ENCODE results near the gene KRT27. TPM values are rescaled to one million over a fixed set of nuclear protein-coding genes. Genes with fewer than 3 reads are reported as not detected.

The KRT27 gene
- total RNA-seq, 1 donor from 2014 or later: not detected

DNA sequence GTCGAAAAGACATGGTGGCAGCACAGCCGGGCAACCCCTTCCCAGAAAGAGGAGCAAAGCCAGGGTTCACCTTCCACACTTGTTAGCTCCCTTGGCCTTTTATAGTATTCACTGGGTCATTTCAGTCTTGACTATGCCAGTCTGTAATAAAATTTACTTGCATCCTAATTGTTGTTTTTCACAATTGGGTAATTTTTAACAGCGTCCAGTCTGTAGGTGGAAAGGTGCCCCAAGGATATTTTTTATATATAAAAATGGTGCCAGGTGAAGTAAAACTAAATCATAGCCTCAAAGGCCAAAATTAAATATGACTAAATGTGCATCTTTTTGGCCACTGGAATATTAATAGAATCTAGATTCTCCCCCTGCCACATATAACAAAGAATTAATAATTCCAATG is 10.2 kb downstream of the KRT27 start, which contains the start of gene KRT26:
KRT26 (minus strand) TSS at position 101 of the 400 bp plus-strand sequence; CDS start at position 13, 88 bp downstream.
- DNase-seq: no peak
- Histone ChIP-seq H3K4me1 (no peaks in the 10 kb centered on the region), H3K27ac (no peak within 1 kb of the TSS), H3K4me3 (no peak within 1 kb of the TSS), H3K27me3 (ENCODE audit: low read depth) (peaks cover 4% of the 10 kb centered on the region), H3K9me3 (no peaks in the 10 kb centered on the region), H3K36me3 (no peaks in the 10 kb centered on the region)
- TF ChIP-seq CTCF (IDR thresholded peaks at IDR 0.05): no peak
- no peak for ATAC-seq
- intact Hi-C loops (cut with DNase I): no loop called here

GRCh38 chr17:40765657-40766056 is 16.7 kb downstream of the KRT27 start:
- ATAC-seq (no peak), DNase-seq (no peak)
- H3K9me3 ChIP-seq: peaks cover 15% of the 10 kb centered on the region
- H3K36me3 ChIP-seq: no peaks in the 10 kb centered on the region
- H3K4me1 ChIP-seq: no peaks in the 10 kb centered on the region
- no peak for TF ChIP-seq CTCF (IDR thresholded peaks at IDR 0.05)
- H3K4me3 ChIP-seq: no peak overlapping the region
- H3K27me3 ChIP-seq (ENCODE audit: low read depth): no peaks in the 10 kb centered on the region
- H3K27ac ChIP-seq: no peak overlapping the region
- intact Hi-C loops (cut with DNase I): no loop called here

DNA sequence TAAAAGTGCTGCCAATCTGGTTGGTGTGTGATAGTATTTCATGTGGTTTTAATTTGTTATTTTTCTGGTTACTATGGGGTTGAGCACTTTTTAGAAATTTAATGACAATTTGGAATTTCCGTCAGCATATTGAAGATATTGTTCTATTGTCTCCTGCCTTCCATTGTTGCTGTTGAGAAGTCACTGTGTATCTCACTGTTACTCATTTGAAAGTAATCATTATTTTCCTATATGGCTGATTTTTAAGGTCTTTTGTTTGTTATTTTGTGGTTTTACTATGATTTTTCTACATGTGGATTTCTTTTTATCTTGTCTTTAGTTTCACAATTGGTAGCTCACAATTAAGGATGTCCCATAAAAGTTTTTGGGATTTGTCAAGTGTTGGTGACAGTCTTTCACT is 18.6 kb downstream of the KRT27 start:
- intact Hi-C loops (cut with DNase I): no loop called here
- DNase-seq: no peak
- no peaks in the 10 kb centered on the region for H3K4me1 ChIP-seq

DNA sequence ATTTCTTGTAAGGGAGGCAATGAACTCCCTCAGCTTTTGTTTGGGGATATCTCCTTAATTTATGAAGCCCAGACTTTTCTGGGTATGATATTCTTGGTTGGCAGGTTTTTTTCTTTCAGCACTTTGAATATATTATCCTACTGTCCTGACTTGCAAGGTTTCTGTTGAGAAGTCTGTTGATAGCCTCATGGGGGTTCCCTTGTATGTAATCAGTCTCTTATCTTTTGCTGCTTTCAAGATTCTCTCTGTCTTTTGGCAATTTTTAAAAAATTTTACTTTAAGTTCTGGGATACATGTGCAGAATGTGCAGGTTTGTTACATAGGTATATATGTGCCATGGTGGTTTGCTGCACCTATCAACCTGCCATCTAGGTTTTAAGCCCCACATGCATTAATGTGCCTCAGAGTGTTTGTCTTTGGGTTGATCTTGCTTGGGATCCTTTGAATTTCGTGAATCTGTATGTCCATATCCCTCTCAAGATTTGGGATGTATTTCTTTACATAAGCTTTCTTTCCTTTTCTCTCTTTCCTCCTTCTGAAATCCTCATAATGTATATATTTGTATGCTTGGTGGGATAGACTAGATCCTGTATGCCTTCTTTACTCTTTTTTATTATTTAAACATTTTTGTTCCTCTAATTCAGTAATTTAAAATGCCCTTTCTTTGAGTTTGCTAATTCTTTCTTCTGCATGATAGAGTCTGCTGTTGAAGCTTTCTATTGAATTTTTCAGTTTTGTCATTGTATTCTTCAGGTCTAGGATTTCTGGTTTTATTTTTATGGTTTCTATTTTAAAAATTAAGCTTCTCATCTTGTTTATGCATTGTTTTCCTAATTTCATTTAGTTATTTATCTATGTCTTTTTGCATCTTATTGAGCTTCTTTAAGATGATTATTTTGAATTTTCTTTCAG is 22.0 kb downstream of the KRT27 start:
- Histone ChIP-seq H3K27ac (no peak overlapping the region), H3K4me3 (no peak overlapping the region), H3K36me3 (no peaks in the 10 kb centered on the region), H3K4me1 (no peaks in the 10 kb centered on the region), H3K9me3 (peaks cover 35% of the 10 kb centered on the region), H3K27me3 (ENCODE audit: low read depth) (no peaks in the 10 kb centered on the region)
- intact Hi-C loops (cut with DNase I): no loop called here
- DNase-seq: no peak
- no peak for ATAC-seq
- no peak for TF ChIP-seq CTCF (IDR thresholded peaks at IDR 0.05)

More for the DNA sequence above, 18.6 kb downstream of the KRT27 start:
- H3K4me3 ChIP-seq: no peak overlapping the region
- ATAC-seq: no peak
- TF ChIP-seq CTCF (IDR thresholded peaks at IDR 0.05): no peak
- H3K9me3 ChIP-seq: peaks cover 34% of the 10 kb centered on the region
- no peaks in the 10 kb centered on the region for H3K36me3 ChIP-seq
- H3K27me3 ChIP-seq (ENCODE audit: low read depth): no peaks in the 10 kb centered on the region
- no peak overlapping the region for H3K27ac ChIP-seq

DNA sequence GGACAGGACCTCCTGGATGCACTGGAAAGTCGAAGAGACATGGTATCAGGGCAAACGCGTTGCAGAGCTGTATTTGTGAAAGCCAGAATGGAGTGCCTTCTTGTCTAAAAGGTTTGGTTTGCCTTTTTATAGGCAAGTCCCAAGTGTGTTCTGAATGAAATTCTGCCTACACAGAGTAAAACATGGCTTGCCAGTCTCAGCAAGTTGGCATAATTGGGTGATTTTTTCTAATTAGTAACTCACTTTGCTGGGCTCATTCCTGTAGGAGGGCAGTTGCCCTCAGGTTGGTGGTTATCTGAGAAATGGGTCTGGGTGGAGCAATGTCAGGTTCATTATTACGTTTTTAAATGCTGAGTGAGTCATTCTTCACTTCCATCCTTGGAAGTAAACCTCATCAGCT is 27.1 kb downstream of the KRT27 start, which contains the start of gene KRT25:
KRT25 (minus strand) TSS at position 101 of the 400 bp plus-strand sequence; CDS start at position 41, 60 bp downstream.
- intact Hi-C loops (cut with DNase I): no loop called here
- H3K27ac ChIP-seq: no peak within 1 kb of the TSS
- H3K36me3 ChIP-seq: no peaks in the 10 kb centered on the region
- no peaks in the 10 kb centered on the region for H3K27me3 ChIP-seq (ENCODE audit: low read depth)
- no peak for TF ChIP-seq CTCF (IDR thresholded peaks at IDR 0.05)
- no peak for ATAC-seq
- DNase-seq: no peak
- H3K9me3 ChIP-seq: peaks cover 15% of the 10 kb centered on the region
- no peaks in the 10 kb centered on the region for H3K4me1 ChIP-seq
- H3K4me3 ChIP-seq: no peak within 1 kb of the TSS
